Measurements from ENCODE around the gene SLC8B1.
"Not testable (repeated sequence)": the region's sequence is repeated elsewhere in the genome, so short reads cannot be mapped to it uniquely, and the experiment has no call there.

Gene SLC8B1

DNA sequence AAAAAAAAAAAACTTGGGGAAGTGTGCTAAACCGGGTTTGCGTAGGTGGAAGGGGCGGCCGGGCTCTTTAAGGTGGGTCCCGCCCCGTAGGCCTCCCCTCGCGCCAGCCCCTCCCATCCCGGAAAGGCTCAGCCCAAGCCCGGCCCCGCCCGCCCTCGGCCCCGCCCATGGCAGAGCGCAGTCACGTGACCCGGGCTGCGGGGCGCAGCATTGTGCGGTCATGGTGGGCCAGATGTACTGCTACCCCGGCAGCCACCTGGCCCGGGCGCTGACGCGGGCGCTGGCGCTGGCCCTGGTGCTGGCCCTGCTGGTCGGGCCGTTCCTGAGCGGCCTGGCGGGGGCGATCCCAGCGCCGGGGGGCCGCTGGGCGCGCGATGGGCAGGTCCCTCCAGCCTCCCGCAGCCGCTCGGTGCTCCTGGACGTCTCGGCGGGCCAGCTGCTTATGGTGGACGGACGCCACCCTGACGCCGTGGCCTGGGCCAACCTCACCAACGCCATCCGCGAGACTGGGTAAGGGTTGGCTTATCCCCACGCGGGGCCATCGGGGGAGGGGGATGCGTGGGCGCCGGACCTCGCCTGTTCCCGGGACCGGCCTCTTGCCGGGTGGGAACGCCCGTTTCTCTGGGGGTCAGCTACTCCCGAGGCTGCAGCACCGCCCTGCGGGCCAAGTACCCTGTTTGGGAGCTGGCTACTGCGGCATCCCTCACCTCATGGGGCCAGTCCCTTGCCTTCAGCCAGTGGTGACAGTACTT, 23.6 kb upstream of the SLC8B1 start, which contains the start of gene PLBD2:
Gene PLBD2 (plus strand): TSS at position 207 of the 752 bp plus-strand sequence. CDS start 14 bp downstream, at position 221.
- DNase-seq (ENCODE audit: low read depth), result peak; percentile 93

DNA sequence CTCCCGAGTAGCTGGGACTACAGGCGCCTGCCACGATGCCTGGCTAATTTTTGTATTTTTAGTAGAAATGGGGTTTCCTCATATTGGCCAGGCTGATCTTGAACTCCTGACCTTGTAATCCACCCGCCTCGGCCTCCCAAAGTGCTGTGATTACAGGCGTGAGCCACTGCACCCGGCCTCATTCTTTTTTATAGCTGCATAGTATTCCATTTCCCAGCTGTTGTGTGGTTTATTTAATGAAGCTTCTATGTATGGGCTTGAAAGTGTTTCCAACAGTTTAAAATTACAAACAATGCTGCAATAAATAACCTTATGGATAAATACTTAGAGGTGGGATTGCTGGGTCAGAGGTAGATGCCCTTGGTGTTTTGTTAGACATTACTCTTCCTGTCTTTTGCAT, 19.3 kb upstream of the SLC8B1 start:
- DNase-seq (ENCODE audit: low read depth), result not testable (repeated sequence)

DNA sequence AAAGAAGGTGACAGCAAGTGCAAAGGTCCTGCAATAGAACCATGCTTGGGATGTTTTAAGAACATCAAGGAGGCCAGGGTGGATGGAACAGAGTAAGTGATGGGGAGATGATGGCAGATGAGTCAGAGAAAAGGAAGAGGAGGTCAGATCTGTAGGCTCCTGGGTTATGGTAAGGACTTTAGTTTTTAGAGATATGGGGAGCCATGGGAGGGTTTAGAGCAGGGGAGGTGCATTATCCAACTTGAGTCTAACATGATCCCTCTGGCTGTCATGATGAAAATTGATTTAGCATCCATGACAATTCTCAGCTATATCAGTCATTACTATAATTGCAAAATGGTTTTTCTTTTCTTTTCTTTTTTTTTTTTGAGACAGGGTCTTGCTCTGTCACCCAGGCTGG, 16.2 kb upstream of the SLC8B1 start:
- DNase-seq (ENCODE audit: low read depth), result no peak

DNA sequence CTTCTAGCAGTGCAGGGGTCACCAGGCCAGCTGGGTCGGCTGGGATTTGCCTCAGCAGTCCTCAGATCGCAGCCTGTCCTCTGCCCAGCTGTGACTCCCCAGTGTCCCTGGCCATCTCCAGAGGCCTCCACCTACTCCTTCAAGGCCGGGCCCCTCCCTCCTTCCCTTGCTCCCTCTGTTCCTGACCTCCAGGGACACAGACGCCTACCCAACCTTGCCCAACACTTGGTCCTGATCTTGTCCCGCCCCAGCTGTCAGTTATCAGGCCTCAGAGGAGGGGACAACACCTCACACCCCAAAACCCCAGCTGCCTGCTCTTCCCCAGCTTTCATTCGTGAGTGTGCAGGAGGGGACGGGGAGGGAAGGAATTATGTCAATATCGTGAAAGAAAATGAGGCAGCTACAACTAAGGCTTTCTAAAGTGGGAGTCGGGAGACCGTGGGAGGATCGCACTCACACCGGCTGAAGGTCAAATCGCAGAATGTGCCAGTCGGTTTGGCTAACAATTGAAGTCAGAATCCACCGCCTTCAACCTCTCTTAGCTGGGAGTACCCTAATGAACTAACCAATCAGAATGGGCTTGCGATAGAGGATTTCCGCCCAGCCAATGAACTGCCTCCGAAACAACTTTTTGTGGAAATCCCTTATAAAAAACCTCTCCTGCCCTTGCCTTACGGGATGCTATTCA, 14.1 kb upstream of the SLC8B1 start:
- no peak for DNase-seq (ENCODE audit: low read depth)

DNA sequence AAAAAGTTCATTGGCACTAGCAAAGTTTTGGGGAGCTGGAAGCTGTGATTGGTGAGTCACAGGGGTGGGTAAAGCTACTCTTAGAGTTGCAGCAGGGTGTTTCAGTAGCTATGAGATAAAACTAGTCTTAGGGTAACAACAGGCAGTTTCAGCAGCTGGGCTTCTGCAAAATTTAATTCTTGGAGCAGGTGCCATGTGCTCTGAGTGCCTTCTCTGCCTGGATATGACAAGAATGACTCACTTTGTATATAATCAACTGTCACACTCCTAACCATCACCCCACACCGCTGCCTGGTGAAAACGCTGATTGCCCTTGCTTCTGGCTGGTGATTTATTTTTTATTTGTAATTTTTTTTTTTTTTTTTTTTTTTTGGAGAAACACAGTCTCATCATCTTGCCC, 13.0 kb upstream of the SLC8B1 start:
- no peak for DNase-seq (ENCODE audit: low read depth)

DNA sequence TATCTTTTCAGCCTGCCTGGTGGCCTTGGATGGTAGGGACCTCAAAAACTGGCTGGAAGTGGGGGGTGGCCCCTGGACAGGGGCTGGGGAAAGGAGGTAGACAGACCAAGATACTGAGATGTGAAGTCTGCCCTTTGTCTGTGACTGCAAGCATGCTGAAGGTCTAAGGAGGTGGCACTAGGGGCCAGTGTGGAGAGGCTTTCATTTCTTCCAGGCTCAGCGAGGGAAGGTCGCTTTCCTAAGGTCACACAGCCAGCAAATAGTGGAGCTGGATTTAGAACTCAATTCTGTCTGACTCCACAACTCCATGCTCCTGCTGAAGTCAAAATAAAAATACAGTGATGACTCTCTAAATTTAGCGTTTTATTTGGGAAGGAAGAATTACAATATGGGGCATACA, 12.2 kb upstream of the SLC8B1 start:
- no peak for DNase-seq (ENCODE audit: low read depth)

DNA sequence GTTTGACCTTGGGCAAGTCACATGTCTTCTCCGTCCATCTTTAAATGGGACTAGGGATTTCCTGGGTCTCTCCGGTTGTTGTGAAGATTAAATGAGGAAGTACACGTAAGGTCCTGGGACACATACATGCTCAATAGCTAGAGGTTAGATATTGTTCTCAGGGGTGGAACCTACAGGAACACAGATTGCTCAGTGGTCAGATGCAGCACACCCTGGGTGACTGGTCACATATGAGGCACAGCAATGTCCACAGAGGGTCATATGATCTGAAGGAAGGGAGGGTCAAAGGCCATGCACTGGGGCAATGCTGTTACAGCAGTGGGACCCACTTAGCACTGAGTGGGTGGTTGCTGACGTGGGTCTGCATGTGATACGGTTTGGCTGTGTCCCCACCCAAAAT, 11.4 kb upstream of the SLC8B1 start:
- no peak for DNase-seq (ENCODE audit: low read depth)

DNA sequence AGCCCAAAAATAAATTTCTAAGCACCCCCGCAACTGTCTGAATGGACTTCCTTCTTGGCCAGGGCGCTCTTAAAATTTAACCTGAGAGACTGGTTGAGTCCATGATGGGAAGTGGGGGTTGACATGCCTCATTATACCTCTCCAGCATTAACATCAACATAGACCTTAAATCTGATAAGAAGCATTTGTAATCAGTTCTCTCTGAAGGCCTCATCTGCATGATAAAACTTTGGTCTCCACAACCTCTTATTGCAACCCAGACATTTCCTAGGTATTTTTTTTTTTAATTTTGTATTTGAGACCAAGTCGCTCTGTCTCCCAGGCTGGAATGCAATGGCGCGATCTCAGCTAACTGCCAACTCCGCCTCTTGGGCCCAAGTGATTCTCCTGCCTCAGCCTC, 10.4 kb upstream of the SLC8B1 start:
- DNase-seq (ENCODE audit: low read depth), result no peak

DNA sequence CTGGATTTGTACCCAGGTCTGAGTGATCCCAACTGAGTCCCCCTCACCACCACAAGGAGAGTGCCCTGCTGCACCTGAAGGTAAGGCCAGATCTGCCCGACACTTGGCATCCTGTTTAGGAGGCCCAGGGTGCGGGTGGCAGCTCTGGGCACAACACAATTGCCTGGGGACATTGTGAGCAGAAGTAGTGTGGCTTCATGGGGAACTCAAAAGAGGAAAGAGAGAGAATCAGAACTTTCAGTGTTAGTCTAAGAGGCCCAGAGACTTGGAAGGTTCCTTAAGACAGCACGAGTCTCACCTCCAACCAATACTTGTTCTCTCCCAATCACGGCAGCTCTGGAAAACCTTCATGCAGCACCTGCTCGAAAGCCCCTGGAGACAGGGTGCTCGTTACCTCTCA, 6.6 kb upstream of the SLC8B1 start:
- no peak for DNase-seq (ENCODE audit: low read depth)

DNA sequence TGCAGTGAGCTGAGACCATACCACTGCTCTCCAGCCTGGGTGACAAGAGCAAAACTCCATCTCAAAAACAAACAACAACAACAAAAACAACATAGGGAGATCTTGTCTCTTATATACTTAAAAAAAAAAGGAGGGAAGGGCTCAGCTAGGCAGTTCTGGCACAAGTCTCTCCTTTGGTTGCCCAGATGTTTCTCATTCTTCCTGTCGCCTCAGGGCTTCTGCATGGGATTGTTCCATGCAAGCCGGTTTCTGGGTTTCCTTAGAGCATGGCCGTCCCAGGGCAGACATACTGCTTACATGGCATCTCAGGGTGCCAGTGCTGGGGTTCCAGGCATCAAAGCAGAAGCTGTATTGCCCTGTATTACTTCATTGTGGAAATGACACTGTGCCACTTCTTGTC, 5.2 kb upstream of the SLC8B1 start:
- DNase-seq (ENCODE audit: low read depth), result peak; percentile 35

DNA sequence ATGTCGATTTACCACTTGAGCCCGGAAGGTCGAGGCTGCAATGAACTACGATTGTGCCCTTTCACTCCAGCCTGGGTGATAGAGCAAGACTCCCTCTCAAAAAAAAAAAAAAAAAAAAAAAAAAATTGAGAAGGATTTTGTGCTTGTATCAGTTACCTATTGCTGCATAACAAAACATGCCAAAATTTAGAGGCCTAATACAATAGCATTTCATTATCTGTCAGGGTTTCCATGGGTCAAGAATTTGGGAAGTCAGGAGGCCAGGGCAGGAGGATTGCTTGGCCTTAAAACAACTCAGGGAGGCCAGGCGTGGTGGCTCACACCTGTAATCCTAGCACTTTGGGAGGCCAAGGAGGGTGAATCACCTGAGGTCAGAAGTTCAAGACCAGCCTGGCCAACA, 4.6 kb upstream of the SLC8B1 start:
- no peak for DNase-seq (ENCODE audit: low read depth)

DNA sequence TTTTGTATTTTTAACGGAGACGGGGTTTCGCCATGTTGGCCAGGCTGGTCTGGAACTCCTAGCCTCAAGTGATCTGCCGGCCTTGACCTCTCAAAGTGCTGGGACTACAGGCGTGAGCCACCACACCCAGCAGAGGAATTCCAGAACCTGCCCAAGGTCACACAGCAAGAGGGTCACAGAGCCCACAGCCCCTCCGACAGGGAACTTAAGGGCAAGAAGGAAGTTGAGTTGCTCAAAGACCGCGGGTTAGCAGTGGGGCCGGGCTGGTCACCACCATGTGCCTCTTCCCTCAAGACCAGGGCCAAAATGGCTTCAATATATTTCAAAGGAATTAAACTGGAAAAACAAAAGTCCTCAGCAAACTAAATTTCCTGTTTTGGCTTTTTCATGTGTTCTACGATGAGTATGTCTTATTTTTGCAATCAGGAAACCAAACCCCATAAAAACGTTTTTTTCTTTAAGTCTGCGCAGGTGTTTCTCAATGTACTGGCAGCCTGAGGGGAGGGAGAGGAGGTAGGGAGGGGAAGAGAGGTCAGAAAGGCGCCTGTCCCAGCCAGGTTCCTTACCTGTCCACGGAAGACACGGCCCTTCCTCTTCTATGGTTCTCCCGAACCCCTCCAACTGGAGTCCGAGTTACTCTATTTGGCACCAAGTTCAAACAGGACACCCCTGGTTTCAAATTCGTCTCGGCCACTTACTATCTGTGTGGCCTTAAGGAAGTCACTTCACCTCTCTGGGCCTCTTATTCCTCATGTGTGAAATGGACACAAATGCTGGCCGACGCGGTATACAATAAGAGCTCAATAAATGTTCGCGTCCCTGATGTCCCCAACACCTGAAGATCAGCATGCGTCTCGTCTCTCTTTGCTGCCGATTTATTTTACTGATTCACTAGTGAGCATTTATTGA, 778 bp downstream of the SLC8B1 start:
- DNase-seq (ENCODE audit: low read depth), result no peak

DNA sequence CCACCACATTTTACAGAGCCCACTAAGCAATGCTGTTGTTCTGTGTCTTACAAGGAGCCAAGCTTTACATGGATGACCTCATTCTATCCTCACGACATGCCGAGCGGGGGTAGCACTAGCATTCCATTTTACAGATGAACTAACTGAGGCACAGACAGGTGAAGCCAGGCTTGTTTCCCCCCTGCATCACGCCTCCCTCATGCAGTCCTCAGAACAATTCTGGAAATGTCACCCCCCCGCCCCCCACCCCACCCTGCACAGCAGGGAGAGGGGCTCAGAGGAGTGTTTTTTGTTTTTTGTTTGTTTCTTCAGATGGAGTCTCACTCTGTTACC, 1.5 kb downstream of the SLC8B1 start:
- DNase-seq (ENCODE audit: low read depth), result no peak

DNA sequence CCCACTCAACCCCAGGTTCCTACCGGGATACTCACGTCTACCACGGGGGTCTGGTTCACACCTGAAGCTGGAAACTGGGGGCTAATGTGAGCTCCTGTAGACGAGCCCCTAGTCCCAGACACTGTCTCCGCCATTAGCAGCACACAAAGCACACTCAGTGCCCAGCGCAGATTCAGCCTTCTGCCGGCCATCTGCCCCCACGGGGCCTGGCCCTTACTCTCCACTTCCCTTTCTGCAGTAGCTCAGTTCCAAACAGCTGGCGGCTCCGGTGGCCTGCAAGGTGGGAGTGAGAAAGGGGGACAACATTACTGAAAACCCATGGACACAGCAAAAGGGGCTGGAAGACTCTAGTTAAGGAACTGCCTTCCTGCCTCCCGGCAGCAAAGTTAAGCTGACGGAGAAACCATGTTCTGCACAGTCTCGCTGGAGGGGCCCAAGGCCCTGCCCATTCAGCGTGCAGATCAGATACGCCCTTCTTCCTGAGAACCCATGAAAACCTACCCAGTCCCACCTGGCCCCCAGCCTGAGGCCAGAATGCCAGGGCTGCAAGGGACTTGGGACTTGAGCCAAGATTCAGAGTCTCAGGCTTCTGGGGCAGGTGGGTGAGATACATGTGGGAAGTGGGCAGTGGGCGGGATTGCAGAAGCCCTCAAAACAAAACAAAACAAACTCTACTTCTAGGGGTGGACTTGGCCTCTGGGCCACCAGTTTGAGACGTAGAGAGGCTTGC, 2.1 kb downstream of the SLC8B1 start:
- no peak for DNase-seq (ENCODE audit: low read depth)

DNA sequence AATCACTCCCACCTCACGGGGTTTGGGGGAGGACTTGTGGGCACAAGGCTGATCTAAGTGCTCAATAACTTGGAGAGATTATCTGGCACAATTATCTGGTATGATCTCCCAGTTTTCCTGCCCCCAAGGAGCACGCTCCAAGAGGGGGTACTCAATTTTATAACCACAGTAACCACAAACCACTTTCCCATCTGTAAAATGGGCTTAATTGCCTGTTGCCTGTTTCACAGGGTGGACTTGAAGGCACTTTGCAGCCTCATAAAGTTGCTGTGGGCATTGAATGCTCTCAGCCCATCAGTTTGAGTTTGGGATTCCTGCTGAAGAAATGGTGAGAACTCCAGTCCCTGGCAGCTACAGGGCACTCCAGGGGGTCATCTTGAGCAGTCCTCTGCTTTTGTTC, 4.4 kb downstream of the SLC8B1 start:
- DNase-seq (ENCODE audit: low read depth), result no peak

DNA sequence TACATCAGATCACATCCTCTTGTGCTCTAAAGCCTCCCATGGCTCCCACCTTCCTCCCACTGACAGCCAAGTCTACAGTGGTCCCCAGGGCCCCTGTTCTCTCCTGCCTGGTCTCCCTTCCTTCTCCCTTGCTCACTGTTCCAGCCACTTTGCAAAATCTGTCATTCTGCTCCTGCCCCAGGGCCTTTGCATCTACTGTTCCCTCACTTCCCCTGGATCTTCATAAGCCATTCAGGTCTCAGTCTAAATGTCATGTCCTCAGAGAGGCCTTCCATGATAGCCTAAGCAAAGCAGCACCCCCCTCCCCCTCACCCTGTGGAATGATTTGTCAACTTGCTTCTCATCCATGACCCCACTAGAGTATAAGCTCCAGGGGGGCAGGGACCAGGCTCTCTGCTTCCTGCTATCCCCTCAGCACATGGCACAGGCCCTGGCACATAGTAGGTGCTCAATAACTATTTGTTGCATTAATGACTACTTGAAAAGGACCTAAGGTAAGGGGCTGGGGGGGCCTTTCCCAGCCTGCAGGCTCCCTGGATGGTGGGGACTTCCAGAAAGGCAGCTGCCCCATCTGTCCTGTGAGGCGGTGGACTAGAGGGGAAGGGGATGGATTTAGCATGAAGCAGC, 5.0 kb downstream of the SLC8B1 start:
- no peak for DNase-seq (ENCODE audit: low read depth)

DNA sequence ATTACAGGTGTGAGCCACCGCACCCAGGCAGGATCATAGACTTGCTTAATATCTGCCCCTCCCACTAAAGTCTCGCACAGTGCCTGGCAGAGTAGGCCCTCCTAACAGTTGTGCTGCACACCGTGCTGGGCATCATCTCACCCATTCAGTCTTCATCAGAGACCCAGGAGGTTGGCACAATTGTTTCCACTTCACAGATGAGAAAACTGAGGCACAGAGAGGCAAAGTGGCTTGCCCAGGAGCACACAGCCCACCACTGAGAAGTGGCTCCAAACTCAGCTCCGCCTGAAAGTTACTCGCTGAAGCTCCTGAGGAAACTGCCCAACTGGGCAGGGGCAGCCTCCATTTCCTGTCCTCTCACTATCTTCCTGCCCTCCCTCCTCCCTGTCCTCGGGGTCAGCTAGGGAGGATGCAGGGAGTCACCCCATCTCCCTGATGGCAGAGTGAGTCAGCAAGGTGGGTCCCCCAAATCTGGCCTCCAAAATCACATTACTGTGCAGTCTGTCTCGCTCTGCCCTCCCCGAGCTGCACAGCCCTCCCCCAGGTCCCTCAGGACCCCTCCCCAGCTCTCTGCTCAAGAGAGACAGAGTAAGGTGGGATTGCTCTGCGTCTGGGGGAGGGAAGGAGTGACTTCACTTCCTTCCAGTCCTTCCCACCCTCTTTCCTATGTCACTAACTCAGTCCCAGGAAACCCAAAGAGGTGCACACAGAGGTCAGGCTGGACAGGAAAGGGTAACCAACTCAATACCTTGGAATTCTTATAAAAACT, 5.7 kb downstream of the SLC8B1 start:
- no peak for DNase-seq (ENCODE audit: low read depth)

DNA sequence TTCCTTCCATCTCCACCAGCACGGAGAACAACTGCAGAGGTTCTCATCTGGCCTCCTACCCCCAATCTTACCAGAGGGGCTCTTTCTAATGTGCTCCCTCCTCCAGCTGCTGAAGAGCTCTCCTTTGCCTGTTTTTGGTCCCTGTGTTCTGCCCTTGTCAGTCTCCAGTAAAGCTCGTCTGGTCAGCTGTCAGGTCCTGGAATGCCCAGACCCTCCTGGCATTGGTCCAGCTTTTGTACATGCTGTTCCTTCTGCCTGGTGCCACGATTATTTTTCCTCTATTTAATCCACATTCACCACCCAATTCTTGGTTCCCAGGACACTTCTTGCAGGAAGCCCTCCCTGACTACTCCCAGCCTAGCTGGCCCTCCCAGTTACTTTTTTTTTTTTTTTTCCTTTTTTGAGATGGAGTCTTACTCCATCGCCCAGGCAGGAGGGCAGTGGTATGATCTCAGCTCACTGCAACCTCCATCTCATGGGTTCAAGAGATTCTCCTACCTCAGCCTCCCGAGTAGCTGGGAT, 6.5 kb downstream of the SLC8B1 start:
- no peak for DNase-seq (ENCODE audit: low read depth)

DNA sequence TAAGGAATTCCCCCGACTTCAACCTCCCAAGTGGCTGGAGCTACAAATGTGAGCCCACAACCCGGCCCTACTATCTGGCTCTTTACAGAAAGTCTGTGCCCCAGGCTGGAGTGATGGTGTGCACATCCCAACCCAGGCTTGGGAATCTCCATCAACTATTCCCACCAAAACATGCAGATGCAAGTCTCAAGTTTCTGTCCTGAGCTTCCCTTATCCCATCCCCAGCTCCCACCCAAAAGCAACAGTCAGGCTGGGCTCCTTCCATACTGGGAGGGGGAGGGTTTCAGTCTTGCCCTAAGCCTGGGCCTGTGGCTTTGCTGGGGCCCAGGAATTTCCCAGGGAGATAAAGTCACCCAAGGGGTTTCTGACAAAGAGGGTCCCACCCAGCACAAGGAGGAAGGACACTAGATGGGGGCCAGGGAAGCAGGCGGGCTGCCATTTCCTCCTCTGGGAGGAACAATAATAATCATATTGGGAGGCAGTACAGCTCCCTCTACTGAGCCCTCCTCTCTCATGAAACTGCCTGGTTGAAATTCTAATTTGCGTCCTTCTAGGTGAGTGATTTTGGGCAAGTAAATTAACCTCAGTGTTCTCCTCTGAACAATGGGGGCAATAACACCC, 8.0 kb downstream of the SLC8B1 start:
- DNase-seq (ENCODE audit: low read depth), result no peak

DNA sequence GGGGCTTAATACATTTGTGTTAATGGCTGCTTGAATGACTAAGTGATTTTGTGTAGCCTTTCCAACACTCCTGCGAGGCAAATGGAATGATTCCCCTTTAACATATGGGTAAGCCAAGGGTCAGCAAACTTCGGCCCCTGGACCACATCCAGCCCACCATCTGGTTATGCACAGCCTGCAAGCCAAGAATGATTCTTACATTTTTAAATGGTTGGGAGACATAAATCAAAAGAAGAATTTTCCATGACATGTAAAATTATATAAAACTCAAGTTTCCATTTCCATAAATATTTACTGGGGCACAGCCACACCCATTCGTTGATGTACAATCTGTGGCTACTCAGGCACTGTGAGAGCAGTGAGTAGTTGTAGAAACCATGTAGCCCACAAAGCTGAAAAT, 9.0 kb downstream of the SLC8B1 start:
- DNase-seq (ENCODE audit: low read depth), result peak; percentile 98
